ENCODE data around the gene C2CD4A.

- TF ChIP-seq CTCF (IDR thresholded peaks at IDR 0.05) = no peak
- no peak for TF ChIP-seq POLR2A (IDR thresholded peaks at IDR 0.05)
Measured at GRCh38 chr15:62119874-62120273, 53.1 kb downstream of the C2CD4A start.
